Endodermal cell (in vitro differentiated cells): Measurements from ENCODE around the gene CBFA2T2. TPM values are rescaled to one million over a fixed set of nuclear protein-coding genes. Genes with fewer than 3 reads are reported as not detected.
"Not testable (repeated sequence)": the region's sequence is repeated elsewhere in the genome, so short reads cannot be mapped to it uniquely, and the experiment has no call there.

Source experiments
- DNase-seq: peaks from one replicate; pipeline ENCODE4 v3.0.0-alpha.2; 2017
- H3K27ac ChIP-seq: 2 replicates; pipeline ENCODE4 v1.5.1; 2013; ENCODE audit warnings: mild to moderate bottlenecking, low read depth, low read length, moderate library complexity
- H3K27me3 ChIP-seq: 2 replicates; pipeline ENCODE4 v1.6.1; 2013; ENCODE audit warnings: mild to moderate bottlenecking, low read length, moderate library complexity; ENCODE audit not compliant: insufficient read depth, control insufficient read depth, poor library complexity, severe bottlenecking
- H3K36me3 ChIP-seq: 2 replicates; pipeline ENCODE4 v1.7.0; 2013; ENCODE audit warnings: mild to moderate bottlenecking, low read length, moderate library complexity; ENCODE audit not compliant: control insufficient read depth, insufficient read depth
- H3K4me1 ChIP-seq: one replicate; pipeline ENCODE4 v1.7.0; 2013; ENCODE audit warnings: low read length; ENCODE audit not compliant: control insufficient read depth, insufficient read depth
- H3K4me3 ChIP-seq: 2 replicates; pipeline ENCODE4 v1.5.1; 2013; ENCODE audit warnings: mild to moderate bottlenecking, low read length, moderate library complexity
- H3K9ac ChIP-seq: 2 replicates; pipeline ENCODE4 v1.6.1; 2013; ENCODE audit warnings: mild to moderate bottlenecking, low read length, moderate library complexity; ENCODE audit not compliant: poor library complexity, severe bottlenecking; ENCODE audit errors: extremely low read depth
- H3K9me3 ChIP-seq: 2 replicates; pipeline ENCODE4 v1.6.1; 2013; ENCODE audit warnings: mild to moderate bottlenecking, low read length, moderate library complexity; ENCODE audit not compliant: control insufficient read depth
- H3K27ac Mint-ChIP-seq: 2 replicates; pipeline ENCODE4 v1.8.0; 2020; ENCODE audit warnings: mixed read lengths
- H3K27me3 Mint-ChIP-seq: 2 replicates; pipeline ENCODE4 v1.8.0; 2021; ENCODE audit warnings: mild to moderate bottlenecking, mixed read lengths; ENCODE audit not compliant: insufficient read depth
- H3K36me3 Mint-ChIP-seq: 2 replicates; pipeline ENCODE4 v1.8.0; 2020; ENCODE audit warnings: low read depth, mixed read lengths
- H3K4me1 Mint-ChIP-seq: 2 replicates; pipeline ENCODE4 v1.8.0; 2020; ENCODE audit warnings: mixed read lengths
- H3K4me3 Mint-ChIP-seq: 2 replicates; pipeline ENCODE4 v1.8.0; 2020; ENCODE audit warnings: mild to moderate bottlenecking, moderate library complexity, mixed read lengths
- H3K9me3 Mint-ChIP-seq: 2 replicates; pipeline ENCODE4 v1.8.0; 2020; ENCODE audit warnings: mild to moderate bottlenecking, mixed read lengths
- CTCF ChIP-seq: fragments of 200-600 bp; sonication (generic); conservative IDR thresholded peaks from 2 replicates; pipeline ENCODE4 v1.5.0; 2021; ENCODE audit warnings: antibody characterized with exemption, mild to moderate bottlenecking
- WGBS, 2 experiments: methylation state at CpG; one replicate each; pipeline versions ENCODE4 v1.1.5 to v1.1.7; 2013; ENCODE audit warnings: missing lambda C conversion rate in 2 of 2, mixed read lengths in 1 of 2; ENCODE audit not compliant: insufficient coverage in 1 of 2, insufficient read length in 1 of 2; 5-methylcytosine and 5-hydroxymethylcytosine counted together
- total RNA-seq, 2 donors: library from RNA; stranded (reverse); fragmentation: NEBNext Ultra II Directional in 1 of 2; extraction: Animal tissue kit (Norgen Biotek cat#: 25700) in 1 of 2; gene quantifications; 2 replicates in 1 of 2; 3 replicates in 1 of 2; pipeline ENCODE4 v1.2.1, GENCODE V29; 2021

Gene CBFA2T2
- total RNA-seq, 2 donors from 2014 or later, result 26.8 to 32.7 TPM

- H3K4me3 Mint-ChIP-seq, result no peak overlapping the region
- H3K27ac ChIP-seq, result no peak overlapping the region
- TF ChIP-seq CTCF, result no peak
- H3K4me1 ChIP-seq, result no peaks in the 10 kb centered on the region
- no peaks in the 10 kb centered on the region for H3K9me3 Mint-ChIP-seq
- peaks cover 79% of the 10 kb centered on the region for H3K36me3 Mint-ChIP-seq
- no peak overlapping the region for H3K9ac ChIP-seq
- no peaks in the 10 kb centered on the region for H3K27me3 Mint-ChIP-seq
- no peak overlapping the region for H3K4me3 ChIP-seq
- H3K27ac Mint-ChIP-seq, result no peak overlapping the region
- H3K4me1 Mint-ChIP-seq, result no peaks in the 10 kb centered on the region
- no peaks in the 10 kb centered on the region for H3K9me3 ChIP-seq
- no peaks in the 10 kb centered on the region for H3K27me3 ChIP-seq
- DNase-seq, result no peak
- H3K36me3 ChIP-seq, result peaks cover 64% of the 10 kb centered on the region
- 94 to 97% methylated on average over 4 of the region's 4 CpGs for WGBS, 2 experiments
These were observed 140.6 kb downstream of the CBFA2T2 start for GRCh38 chr20:33630507-33630906.

- not testable (repeated sequence) for H3K4me3 Mint-ChIP-seq, H3K27me3 ChIP-seq, H3K4me3 ChIP-seq, DNase-seq, H3K9ac ChIP-seq, H3K27ac Mint-ChIP-seq, H3K27me3 Mint-ChIP-seq, H3K4me1 ChIP-seq, H3K9me3 ChIP-seq, H3K4me1 Mint-ChIP-seq, H3K27ac ChIP-seq, H3K9me3 Mint-ChIP-seq
- H3K36me3 ChIP-seq, result peaks cover 60% of the 10 kb centered on the region
- 93 to 94% methylated on average over 3 to 4 of the region's 4 CpGs for WGBS, 2 experiments
- H3K36me3 Mint-ChIP-seq, result peaks cover 72% of the 10 kb centered on the region
These were observed 142.0 kb downstream of the CBFA2T2 start for GRCh38 chr20:33631910-33632309.

- H3K4me3 Mint-ChIP-seq, result no peak overlapping the region
- no peak overlapping the region for H3K9ac ChIP-seq
- H3K9me3 ChIP-seq, result no peaks in the 10 kb centered on the region
- no peak for TF ChIP-seq CTCF
- DNase-seq, result no peak
- H3K27ac ChIP-seq, result no peak overlapping the region
- no peaks in the 10 kb centered on the region for H3K9me3 Mint-ChIP-seq
- H3K4me1 ChIP-seq, result no peaks in the 10 kb centered on the region
- WGBS, 2 experiments, result 100% methylated on average over 3 of the region's 3 CpGs
- H3K27me3 Mint-ChIP-seq, result no peaks in the 10 kb centered on the region
- peaks cover 71% of the 10 kb centered on the region for H3K36me3 Mint-ChIP-seq
- H3K27ac Mint-ChIP-seq, result no peak overlapping the region
- H3K36me3 ChIP-seq, result peaks cover 49% of the 10 kb centered on the region
- no peaks in the 10 kb centered on the region for H3K27me3 ChIP-seq
- no peaks in the 10 kb centered on the region for H3K4me1 Mint-ChIP-seq
- H3K4me3 ChIP-seq, result no peak overlapping the region
These were observed 145.4 kb downstream of the CBFA2T2 start for GRCh38 chr20:33635341-33635740.

GRCh38 chr20:33636776-33637175, 146.9 kb downstream of the CBFA2T2 start:
- no peak for TF ChIP-seq CTCF
- Histone ChIP-seq H3K27me3 (no peaks in the 10 kb centered on the region), H3K4me3 (no peak overlapping the region), H3K9me3 (no peaks in the 10 kb centered on the region), H3K4me1 (no peaks in the 10 kb centered on the region), H3K9ac (no peak overlapping the region), H3K27ac (no peak overlapping the region), H3K36me3 (peaks cover 51% of the 10 kb centered on the region)
- peak; percentile 46 for DNase-seq
- 88 to 100% methylated on average over 1 of the region's 1 CpG for WGBS, 2 experiments
- Mint-ChIP-seq H3K36me3 (peaks cover 67% of the 10 kb centered on the region), H3K4me1 (no peaks in the 10 kb centered on the region), H3K9me3 (no peaks in the 10 kb centered on the region), H3K4me3 (no peak overlapping the region), H3K27ac (no peak overlapping the region), H3K27me3 (no peaks in the 10 kb centered on the region)
